HepG2 (cell line): ENCODE measurements around the gene HEXIM1. TPM values are rescaled to one million over a fixed set of nuclear protein-coding genes. Genes with fewer than 3 reads are reported as not detected.

Experiments
- ARNTL ChIP-seq: sonication (generic); formaldehyde crosslinking; IDR thresholded peaks from 2 replicates; pipeline ENCODE4 v1.4.0; 2020; ENCODE audit warnings: mild to moderate bottlenecking, missing genetic modification reagents
- ESRRA ChIP-seq: sonication (generic); formaldehyde crosslinking; IDR thresholded peaks from 2 replicates; pipeline ENCODE4 v1.5.1; 2020; ENCODE audit warnings: mild to moderate bottlenecking, low read depth, missing genetic modification reagents
- FLYWCH1 ChIP-seq: sonication (generic); formaldehyde crosslinking; IDR thresholded peaks from 2 replicates; pipeline ENCODE4 v1.8.1; 2023; ENCODE audit warnings: mild to moderate bottlenecking, missing genetic modification reagents
- GLI4 ChIP-seq: sonication (generic); formaldehyde crosslinking; IDR thresholded peaks from 2 replicates; pipeline ENCODE4 v1.5.1; 2020; ENCODE audit warnings: missing genetic modification reagents, mild to moderate bottlenecking, moderate library complexity, borderline replicate concordance
- LRRFIP1 ChIP-seq: sonication (generic); formaldehyde crosslinking; conservative IDR thresholded peaks from 2 replicates; pipeline ENCODE4 v1.4.0; 2020; ENCODE audit warnings: missing genetic modification reagents
- MAF1 ChIP-seq: sonication (generic); formaldehyde crosslinking; IDR thresholded peaks from 2 replicates; pipeline ENCODE4 v1.5.0; 2020; ENCODE audit warnings: missing genetic modification reagents, borderline replicate concordance
- MBD4 ChIP-seq: IDR thresholded peaks from 2 replicates; pipeline ENCODE4 v1.6.1; 2012; ENCODE audit warnings: low read length, inconsistent platforms, borderline replicate concordance
- PLRG1 ChIP-seq: fragments of 450-650 bp; conservative IDR thresholded peaks from 2 replicates; pipeline ENCODE4 v1.6.1; 2016
- PRDM15 ChIP-seq: sonication (generic); formaldehyde crosslinking; IDR thresholded peaks from 2 replicates; pipeline ENCODE4 v1.4.0; 2020; ENCODE audit warnings: missing genetic modification reagents
- SETDB1 ChIP-seq: sonication (generic); formaldehyde crosslinking; IDR thresholded peaks from 2 replicates; pipeline ENCODE4 v1.5.1; 2020; ENCODE audit warnings: missing genetic modification reagents, mild to moderate bottlenecking, borderline replicate concordance
- TFDP2 ChIP-seq: sonication (generic); formaldehyde crosslinking; IDR thresholded peaks from 2 replicates; pipeline ENCODE4 v1.4.0; 2020; ENCODE audit warnings: missing genetic modification reagents
- ZHX2 ChIP-seq, 2 experiments: sonication (generic) in 1 of 2; formaldehyde crosslinking in 1 of 2; IDR thresholded peaks; 2 replicates each; pipeline versions ENCODE4 v1.6.1 to v1.9.0; 2014 to 2022; ENCODE audit warnings: antibody characterized with exemption in 1 of 2, borderline replicate concordance in 1 of 2, inconsistent platforms in 1 of 2, low read depth in 1 of 2, missing genetic modification reagents in 1 of 2
- ZNF766 ChIP-seq: sonication (generic); formaldehyde crosslinking; IDR thresholded peaks from 2 replicates; pipeline ENCODE4 v1.5.0; 2020; ENCODE audit warnings: missing genetic modification reagents, borderline replicate concordance
- polyA plus RNA-seq, 8 experiments: library from polyadenylated mRNA; depleted of rRNA in 3 of 8; stranded (reverse) in 7 of 8; unstranded in 1 of 8; fragments of >200 nt; fragmentation: Illumina TruSeq in 4 of 8; extraction: Trizol in 4 of 8; gene quantifications; 2 replicates each; pipeline versions ENCODE4 v1.2.1 to v1.2.3, GENCODE V29; 2011 to 2016; ENCODE audit warnings: low read depth in 4 of 8, missing spikeins in 1 of 8, mixed read lengths in 1 of 8; ENCODE audit not compliant: insufficient read depth in 1 of 8
- total RNA-seq, 5 experiments: library from RNA; depleted of rRNA; stranded (reverse); fragments of >200 nt; fragmentation: Illumina TruSeq; extraction: Trizol; gene quantifications; 2 replicates each; pipeline ENCODE4 v1.2.3, GENCODE V29; 2016; ENCODE audit warnings: low read depth in 1 of 5

Gene HEXIM1
- total and polyA plus RNA-seq, 2 of the 13 experiments (the other 11 are each of a cell fraction or from before 2014, with no cell fraction given) = 10.5 to 16.6 TPM

- no peak for TF ChIP-seq ZHX2 (IDR thresholded peaks at IDR 0.05; ENCODE audit: low read depth)
- TF ChIP-seq ZHX2 (CRISPR knock-in tag; IDR thresholded peaks at IDR 0.05; ENCODE audit: borderline replicate concordance) = no peak
- no peak; the same call in 1 of the 2 replicates for TF ChIP-seq ZNF766 (CRISPR knock-in tag)
- TF ChIP-seq TFDP2 (CRISPR knock-in tag) = 0 out of 2 replicates have a peak, but pooled peaks have one; percentile 10
- no peak for TF ChIP-seq SETDB1
- TF ChIP-seq FLYWCH1 (CRISPR knock-in tag) = no peak
- no peak for TF ChIP-seq MBD4
- TF ChIP-seq MAF1 (CRISPR knock-in tag) = peak; percentile 80
- peak; percentile 53; the same call in 1 of the 2 replicates for TF ChIP-seq ARNTL
- TF ChIP-seq GLI4 = no peak
- TF ChIP-seq PLRG1 = no peak
- peak; percentile 80 for TF ChIP-seq PRDM15 (CRISPR knock-in tag)
- TF ChIP-seq ESRRA (CRISPR knock-in tag) = no peak; the same call in 1 of the 2 replicates
- TF ChIP-seq LRRFIP1 (CRISPR knock-in tag) = no peak
Measured at GRCh38 chr17:45132572-45133463, 15.5 kb upstream of the HEXIM1 start (continued).
